Esophagus muscularis mucosa (tissue), 4 donors: ENCODE data around the gene SIPA1L3. TPM values are rescaled to one million over a fixed set of nuclear protein-coding genes. Genes with fewer than 3 reads are reported as not detected.

Experiments used
- DNase-seq: peaks from one replicate; pipeline ENCODE4 v3.0.0-alpha.2; 2017; ENCODE audit errors: extremely low spot score
- H3K27ac ChIP-seq, 4 donors: fragments of 200-600 bp; sonication (generic); replicated peaks in 1 of 4; 1 replicate in 3 of 4; 2 replicates in 1 of 4; pipeline ENCODE4 v1.5.1; 2016 to 2019; ENCODE audit warnings: mild to moderate bottlenecking in 1 of 4
- H3K27me3 ChIP-seq, 4 donors: fragments of 200-600 bp; sonication (generic); one replicate each; pipeline versions ENCODE4 v1.5.1 to v1.6.0; 2016 to 2019
- H3K36me3 ChIP-seq, 4 donors: fragments of 200-600 bp; sonication (generic); one replicate each; pipeline ENCODE4 v1.5.1; 2016 to 2019
- H3K4me1 ChIP-seq, 4 donors: fragments of 200-600 bp; sonication (generic); one replicate each; pipeline ENCODE4 v1.5.1; 2016 to 2019
- H3K4me3 ChIP-seq, 4 donors: fragments of 200-600 bp; sonication (generic); 1 replicate in 2 of 4; 2 replicates in 2 of 4; pipeline ENCODE4 v1.5.1; 2016 to 2019; ENCODE audit warnings: mild to moderate bottlenecking in 4 of 4, moderate library complexity in 1 of 4
- H3K9me3 ChIP-seq, 4 donors: fragments of 200-600 bp; sonication (generic); 1 replicate in 3 of 4; 2 replicates in 1 of 4; pipeline ENCODE4 v1.5.1; 2016 to 2019
- EP300 ChIP-seq: sonication (generic); formaldehyde crosslinking; IDR thresholded peaks from one replicate; pipeline ENCODE4 v1.6.1; 2017; ENCODE audit warnings: antibody characterized with exemption
- POLR2A ChIP-seq: fragments of 450-650 bp; IDR thresholded peaks from one replicate; pipeline ENCODE4 v1.6.1; 2017; ENCODE audit warnings: antibody characterized with exemption, moderate library complexity, mild to moderate bottlenecking, low read depth
- POLR2AphosphoS5 ChIP-seq, 2 donors: sonication (generic); formaldehyde crosslinking; IDR thresholded peaks; one replicate each; pipeline ENCODE4 v1.6.1; 2017; ENCODE audit warnings: antibody characterized with exemption in 2 of 2
- WGBS: methylation state at CpG from one replicate; pipeline ENCODE4 v1.1.5; 2018; 5-methylcytosine and 5-hydroxymethylcytosine counted together
- intact Hi-C: fragments of 100-400 bp; cut with DNase I; formaldehyde crosslinking; loops from one replicate; pipeline ENCODE4 v1.15.1; 2023
- total RNA-seq, 4 donors: library from RNA; depleted of rRNA; stranded (reverse); fragments of >200 nt; gene quantifications; one replicate each; pipeline versions ENCODE4 v1.1.0 to v1.2.1, GENCODE V29; 2016
- TF ChIP-seq, protein P1 (sequence below), 3 experiments: fragments of 200-600 bp in 2 of 3; fragments of 450-650 bp in 1 of 3; sonication (generic) in 2 of 3; IDR thresholded peaks; one replicate each; pipeline ENCODE4 v1.5.1; 2017 to 2019; ENCODE audit warnings: antibody characterized with exemption in 3 of 3, mild to moderate bottlenecking in 2 of 3, moderate library complexity in 1 of 3

Gene SIPA1L3
- total RNA-seq, 4 donors from 2014 or later: 10.4 to 17.9 (median 13.2) TPM

DNA sequence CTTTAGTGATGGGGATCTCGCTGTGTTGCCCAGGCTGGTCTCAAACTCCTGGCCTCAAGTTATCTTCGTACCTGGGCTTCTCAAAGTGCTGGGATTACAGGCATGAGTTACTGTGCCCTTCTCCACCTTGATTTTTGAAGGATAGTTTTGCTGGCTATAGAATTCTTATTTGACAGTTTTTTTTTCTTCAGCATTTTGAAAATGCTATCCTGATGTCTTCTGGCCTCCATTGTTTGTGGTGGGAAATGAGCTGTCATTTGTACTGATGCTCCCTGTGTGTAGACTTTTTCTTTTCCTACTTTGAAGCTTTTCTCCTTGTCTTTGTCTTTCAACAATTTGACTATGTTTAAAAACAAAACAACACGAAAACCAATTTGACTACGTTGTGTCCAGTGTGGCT lies 54.2 kb downstream of the SIPA1L3 start:
- no peaks in the 10 kb centered on the region for H3K9me3 ChIP-seq

DNA sequence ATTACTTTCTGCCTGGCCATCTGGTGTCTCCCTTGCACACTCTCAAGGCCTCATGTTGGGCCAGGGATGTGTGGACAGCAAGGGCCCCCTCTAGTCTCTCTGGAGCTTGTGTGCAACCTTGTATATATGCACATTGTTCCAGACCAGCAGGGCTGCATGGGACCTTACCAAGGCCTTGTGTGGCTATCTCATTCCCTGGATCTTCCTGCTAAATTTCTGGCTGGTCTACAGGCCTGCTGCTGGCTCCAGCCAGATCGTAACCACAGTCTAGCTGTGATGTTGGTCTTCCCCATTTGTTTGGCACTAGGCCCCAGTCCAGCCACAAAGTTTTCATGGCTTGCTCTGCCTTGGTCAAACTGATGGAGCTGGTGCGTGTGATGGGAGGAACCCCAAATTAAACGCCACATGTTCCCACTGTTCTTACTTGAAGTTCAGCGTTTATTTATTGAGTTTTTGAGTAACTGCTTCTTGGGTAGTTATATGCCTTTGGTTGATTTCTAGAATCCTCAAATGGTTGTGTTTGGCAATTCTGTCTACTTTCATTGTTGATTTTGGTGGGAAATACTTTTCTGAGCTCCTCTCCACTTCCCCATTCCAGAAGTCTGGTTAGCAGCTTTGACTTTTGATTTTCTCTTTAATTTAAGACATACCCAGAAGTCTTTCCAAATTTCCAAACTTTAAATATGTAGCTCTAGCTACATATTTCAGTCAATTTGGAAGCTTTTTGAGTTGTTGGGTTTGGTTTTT lies 56.4 kb downstream of the SIPA1L3 start:
- TF ChIP-seq EP300: no peak
- no peak for TF ChIP-seq POLR2A
- TF ChIP-seq POLR2AphosphoS5 (IDR thresholded peaks at IDR 0.05): no peak
- TF ChIP-seq, protein P1, sequence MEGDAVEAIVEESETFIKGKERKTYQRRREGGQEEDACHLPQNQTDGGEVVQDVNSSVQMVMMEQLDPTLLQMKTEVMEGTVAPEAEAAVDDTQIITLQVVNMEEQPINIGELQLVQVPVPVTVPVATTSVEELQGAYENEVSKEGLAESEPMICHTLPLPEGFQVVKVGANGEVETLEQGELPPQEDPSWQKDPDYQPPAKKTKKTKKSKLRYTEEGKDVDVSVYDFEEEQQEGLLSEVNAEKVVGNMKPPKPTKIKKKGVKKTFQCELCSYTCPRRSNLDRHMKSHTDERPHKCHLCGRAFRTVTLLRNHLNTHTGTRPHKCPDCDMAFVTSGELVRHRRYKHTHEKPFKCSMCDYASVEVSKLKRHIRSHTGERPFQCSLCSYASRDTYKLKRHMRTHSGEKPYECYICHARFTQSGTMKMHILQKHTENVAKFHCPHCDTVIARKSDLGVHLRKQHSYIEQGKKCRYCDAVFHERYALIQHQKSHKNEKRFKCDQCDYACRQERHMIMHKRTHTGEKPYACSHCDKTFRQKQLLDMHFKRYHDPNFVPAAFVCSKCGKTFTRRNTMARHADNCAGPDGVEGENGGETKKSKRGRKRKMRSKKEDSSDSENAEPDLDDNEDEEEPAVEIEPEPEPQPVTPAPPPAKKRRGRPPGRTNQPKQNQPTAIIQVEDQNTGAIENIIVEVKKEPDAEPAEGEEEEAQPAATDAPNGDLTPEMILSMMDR (IDR thresholded peaks at IDR 0.05): no peak
- intact Hi-C loops: no loop called here
- DNase-seq: no peak
- no peak overlapping the region for H3K4me3 ChIP-seq
- no peak overlapping the region for H3K27ac ChIP-seq
- H3K4me1 ChIP-seq: peaks cover 0 to 4% (median 0%) of the 10 kb centered on the region in 4 donors
- no peaks in the 10 kb centered on the region for H3K36me3 ChIP-seq
- H3K27me3 ChIP-seq: no peaks in the 10 kb centered on the region
- WGBS: 88% methylated on average over 4 of the region's 4 CpGs
- H3K9me3 ChIP-seq: no peaks in the 10 kb centered on the region

More for the DNA sequence above, 54.2 kb downstream of the SIPA1L3 start:
- TF ChIP-seq, protein P1 (IDR thresholded peaks at IDR 0.05): no peak
- TF ChIP-seq POLR2A (no peak), POLR2AphosphoS5 (IDR thresholded peaks at IDR 0.05) (no peak), EP300 (no peak)
- DNase-seq: no peak
- no peaks in the 10 kb centered on the region for H3K27me3 ChIP-seq
- H3K4me1 ChIP-seq: peaks cover 0 to 4% (median 0%) of the 10 kb centered on the region in 4 donors
- H3K4me3 ChIP-seq: no peak overlapping the region
- no peaks in the 10 kb centered on the region for H3K36me3 ChIP-seq
- 96% methylated on average over 4 of the region's 4 CpGs for WGBS
- intact Hi-C loops: no loop called here
- no peak overlapping the region for H3K27ac ChIP-seq

DNA sequence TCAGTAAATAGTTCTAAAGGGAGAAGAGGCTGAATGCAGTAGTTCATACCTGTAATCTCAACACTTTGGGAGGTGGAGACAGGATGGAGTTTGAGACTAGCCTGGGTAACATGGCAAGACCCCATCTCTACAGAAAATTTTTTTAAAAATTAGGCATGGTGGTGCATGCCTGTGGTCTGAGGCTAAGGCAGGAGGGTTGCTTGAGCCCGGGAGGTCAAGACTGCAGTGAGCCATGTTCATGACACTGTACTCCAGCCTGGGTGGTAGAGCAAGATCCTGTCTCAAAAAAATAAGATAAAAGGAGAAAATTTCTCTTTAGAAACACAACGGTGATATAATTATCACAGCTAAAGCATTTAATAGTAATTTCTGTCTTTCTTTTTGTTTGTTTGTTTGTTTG lies 57.1 kb downstream of the SIPA1L3 start:
- Histone ChIP-seq H3K27ac (no peak overlapping the region), H3K4me3 (no peak overlapping the region), H3K4me1 (peaks cover 0 to 4% (median 0%) of the 10 kb centered on the region in 4 donors), H3K27me3 (no peaks in the 10 kb centered on the region), H3K9me3 (no peaks in the 10 kb centered on the region), H3K36me3 (no peaks in the 10 kb centered on the region)
- no peak for DNase-seq
- TF ChIP-seq POLR2AphosphoS5 (IDR thresholded peaks at IDR 0.05) (no peak), EP300 (no peak), POLR2A (no peak)
- TF ChIP-seq, protein P1 (IDR thresholded peaks at IDR 0.05): no peak
- intact Hi-C loops: no loop called here
- WGBS: 96% methylated on average over 2 of the region's 2 CpGs

DNA sequence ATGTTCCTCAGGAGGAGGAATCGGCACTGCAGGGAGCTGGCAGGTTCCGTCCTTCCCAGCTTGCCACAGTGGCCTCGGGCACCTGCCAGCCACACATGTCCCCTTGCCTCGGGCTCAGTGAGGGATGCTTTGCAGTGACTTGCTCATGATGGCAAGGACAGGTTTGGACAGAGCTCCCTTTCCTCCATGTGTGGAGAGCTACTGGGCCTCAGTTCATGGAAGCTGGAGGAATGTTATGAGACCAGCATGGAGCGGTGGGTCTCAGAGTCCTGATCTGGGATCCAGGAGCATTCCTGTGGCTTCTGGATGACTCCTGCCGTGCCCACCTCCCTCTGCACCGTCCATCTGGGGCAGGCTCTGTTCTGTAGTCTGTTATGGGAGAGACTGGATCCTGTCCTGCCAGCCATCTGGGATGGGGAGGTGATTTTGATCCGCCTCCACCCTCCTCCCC lies 59.2 kb downstream of the SIPA1L3 start:
- Histone ChIP-seq H3K27me3 (no peaks in the 10 kb centered on the region), H3K4me1 (no peaks in the 10 kb centered on the region), H3K27ac (no peak overlapping the region), H3K9me3 (peaks cover 0 to 13% (median 11%) of the 10 kb centered on the region in 4 donors), H3K4me3 (no peak overlapping the region), H3K36me3 (no peaks in the 10 kb centered on the region)
- WGBS: 78% methylated on average over 8 of the region's 8 CpGs
- DNase-seq: no peak
- intact Hi-C loops: no loop called here
- no peak for TF ChIP-seq POLR2A
- no peak for TF ChIP-seq POLR2AphosphoS5 (IDR thresholded peaks at IDR 0.05)
- TF ChIP-seq EP300: no peak
- TF ChIP-seq, protein P1 (IDR thresholded peaks at IDR 0.05): no peak
